Nephron progenitor cell (in vitro differentiated cells): ENCODE results near the gene CDON.

ENCODE experiments used
- DNase-seq: peaks from one replicate; pipeline ENCODE4 v3.0.0; 2021
- H3K27ac Mint-ChIP-seq: 2 replicates; pipeline ENCODE4 v1.8.0; 2021; ENCODE audit warnings: mild to moderate bottlenecking, moderate library complexity, mixed read lengths
- H3K27me3 Mint-ChIP-seq: 2 replicates; pipeline ENCODE4 v1.8.0; 2021; ENCODE audit warnings: mild to moderate bottlenecking, low read depth, mixed read lengths; ENCODE audit not compliant: poor library complexity
- H3K36me3 Mint-ChIP-seq: 2 replicates; pipeline ENCODE4 v1.8.0; 2021; ENCODE audit warnings: low read depth, mixed read lengths
- H3K4me1 Mint-ChIP-seq: 2 replicates; pipeline ENCODE4 v1.8.0; 2021; ENCODE audit warnings: mixed read lengths
- H3K4me3 Mint-ChIP-seq: 2 replicates; pipeline ENCODE4 v1.8.0; 2021; ENCODE audit warnings: mild to moderate bottlenecking, moderate library complexity, mixed read lengths
- H3K9me3 Mint-ChIP-seq: 2 replicates; pipeline ENCODE4 v1.8.0; 2021; ENCODE audit warnings: mild to moderate bottlenecking, moderate library complexity, mixed read lengths
- TF ChIP-seq, protein P1 (sequence below): fragments of 200-600 bp; sonication (generic); IDR thresholded peaks from 2 replicates; pipeline ENCODE4 v1.5.0; 2021; ENCODE audit warnings: antibody characterized with exemption

CDON gene

DNA sequence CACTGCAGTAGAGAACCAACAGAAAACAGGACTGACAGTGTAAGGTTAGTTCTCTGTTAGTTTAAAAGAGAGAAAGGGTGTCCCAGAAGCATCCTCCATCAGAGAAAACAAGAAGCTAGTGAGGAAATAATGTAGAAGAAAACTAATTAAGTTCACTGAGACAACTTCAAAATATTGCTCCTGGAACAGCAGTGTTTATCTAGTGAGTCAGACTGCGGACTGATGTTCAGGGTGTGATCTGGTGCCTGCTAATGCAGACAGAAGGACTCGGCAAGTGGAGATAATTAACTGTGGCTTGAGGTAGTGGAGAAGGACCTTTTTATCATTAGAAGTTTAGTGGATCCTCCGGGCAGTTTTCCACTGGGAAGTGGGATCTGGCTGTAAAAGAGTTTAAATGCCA lies 55.4 kb downstream of the CDON start:
- H3K27me3 Mint-ChIP-seq: no peaks in the 10 kb centered on the region
- H3K4me1 Mint-ChIP-seq: peaks cover 21% of the 10 kb centered on the region
- no peak overlapping the region for H3K4me3 Mint-ChIP-seq
- peak overlapping the region; percentile 82 for H3K27ac Mint-ChIP-seq
- TF ChIP-seq, protein P1, sequence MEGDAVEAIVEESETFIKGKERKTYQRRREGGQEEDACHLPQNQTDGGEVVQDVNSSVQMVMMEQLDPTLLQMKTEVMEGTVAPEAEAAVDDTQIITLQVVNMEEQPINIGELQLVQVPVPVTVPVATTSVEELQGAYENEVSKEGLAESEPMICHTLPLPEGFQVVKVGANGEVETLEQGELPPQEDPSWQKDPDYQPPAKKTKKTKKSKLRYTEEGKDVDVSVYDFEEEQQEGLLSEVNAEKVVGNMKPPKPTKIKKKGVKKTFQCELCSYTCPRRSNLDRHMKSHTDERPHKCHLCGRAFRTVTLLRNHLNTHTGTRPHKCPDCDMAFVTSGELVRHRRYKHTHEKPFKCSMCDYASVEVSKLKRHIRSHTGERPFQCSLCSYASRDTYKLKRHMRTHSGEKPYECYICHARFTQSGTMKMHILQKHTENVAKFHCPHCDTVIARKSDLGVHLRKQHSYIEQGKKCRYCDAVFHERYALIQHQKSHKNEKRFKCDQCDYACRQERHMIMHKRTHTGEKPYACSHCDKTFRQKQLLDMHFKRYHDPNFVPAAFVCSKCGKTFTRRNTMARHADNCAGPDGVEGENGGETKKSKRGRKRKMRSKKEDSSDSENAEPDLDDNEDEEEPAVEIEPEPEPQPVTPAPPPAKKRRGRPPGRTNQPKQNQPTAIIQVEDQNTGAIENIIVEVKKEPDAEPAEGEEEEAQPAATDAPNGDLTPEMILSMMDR: no peak
- H3K9me3 Mint-ChIP-seq: no peaks in the 10 kb centered on the region
- no peak for DNase-seq
- H3K36me3 Mint-ChIP-seq: peaks cover 64% of the 10 kb centered on the region

DNA sequence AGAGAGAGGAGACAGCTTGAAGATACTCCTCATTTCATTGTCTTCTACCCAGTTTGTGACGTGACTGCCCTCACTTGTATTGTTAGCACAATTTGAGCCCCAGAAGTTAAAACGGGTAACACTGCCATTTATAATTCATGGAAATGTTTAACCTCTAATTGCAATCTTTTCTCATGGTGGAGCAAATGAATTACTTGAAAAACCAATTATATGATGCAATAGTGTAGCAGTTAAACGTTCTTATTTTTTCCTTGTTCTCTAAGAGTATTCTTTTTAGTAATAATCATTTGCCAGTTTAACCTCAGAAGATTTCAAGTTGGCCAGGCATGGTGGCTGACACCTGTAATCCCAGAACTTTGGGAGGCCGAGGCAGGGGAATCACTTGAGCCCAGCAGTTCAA lies 56.6 kb downstream of the CDON start:
- peaks cover 2% of the 10 kb centered on the region for H3K27me3 Mint-ChIP-seq
- TF ChIP-seq, protein P1: no peak
- peaks cover 21% of the 10 kb centered on the region for H3K4me1 Mint-ChIP-seq
- H3K4me3 Mint-ChIP-seq: no peak overlapping the region
- H3K36me3 Mint-ChIP-seq: peaks cover 70% of the 10 kb centered on the region
- H3K9me3 Mint-ChIP-seq: no peaks in the 10 kb centered on the region
- DNase-seq: no peak
- H3K27ac Mint-ChIP-seq: no peak overlapping the region

DNA sequence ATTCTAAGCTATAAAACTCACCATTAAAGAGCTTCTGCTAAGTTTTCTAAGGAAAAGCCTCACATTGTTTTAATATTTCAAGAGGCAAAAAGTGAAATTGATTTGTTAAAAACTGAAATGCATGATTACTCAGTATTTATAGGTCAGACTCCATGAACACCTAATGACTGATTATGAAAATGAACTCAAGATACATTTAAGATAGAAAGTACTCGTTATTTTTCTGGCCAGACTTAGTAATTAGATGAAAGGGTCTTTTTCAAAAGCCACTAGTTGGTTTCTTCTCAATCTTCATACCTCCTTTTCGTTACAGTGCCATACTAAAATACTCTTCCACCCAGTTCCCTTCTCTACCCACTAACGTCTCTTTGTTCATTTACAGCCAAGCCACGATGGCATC lies 60.5 kb downstream of the CDON start:
- no peak for DNase-seq
- H3K36me3 Mint-ChIP-seq: peaks cover 98% of the 10 kb centered on the region
- H3K4me1 Mint-ChIP-seq: peaks cover 12% of the 10 kb centered on the region
- H3K4me3 Mint-ChIP-seq: no peak overlapping the region
- H3K9me3 Mint-ChIP-seq: peaks cover 5% of the 10 kb centered on the region
- no peak overlapping the region for H3K27ac Mint-ChIP-seq
- TF ChIP-seq, protein P1: no peak
- peaks cover 3% of the 10 kb centered on the region for H3K27me3 Mint-ChIP-seq

DNA sequence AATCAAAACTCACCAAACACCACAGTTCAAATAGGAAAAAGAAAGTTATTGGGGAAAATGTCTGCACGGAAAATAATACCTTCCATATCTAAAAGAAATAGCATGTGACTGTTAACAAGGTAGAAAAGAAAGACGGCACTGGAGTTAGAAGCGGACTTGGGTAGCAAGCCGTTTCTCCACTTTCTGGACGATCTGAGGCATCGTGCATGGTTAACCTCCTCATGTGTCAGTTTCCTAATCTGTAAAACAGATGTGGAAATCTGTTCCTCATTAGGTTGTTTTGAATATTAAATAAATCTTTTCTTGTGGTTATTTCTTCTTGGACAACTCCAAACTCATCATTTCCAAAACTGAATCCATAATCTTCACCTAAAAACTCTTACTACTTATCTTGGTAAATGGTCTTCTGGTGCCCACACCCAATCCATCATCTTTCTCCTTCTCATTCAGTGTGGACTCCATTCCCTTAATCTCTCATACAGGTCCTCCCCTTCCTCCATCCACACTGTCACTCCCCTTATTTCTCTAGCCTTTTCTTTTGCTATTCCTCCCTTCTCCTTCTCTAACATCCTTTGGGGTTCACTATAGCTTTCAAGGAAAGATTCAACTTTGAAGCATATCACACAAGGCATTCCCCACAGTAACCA lies 63.3 kb downstream of the CDON start:
- Mint-ChIP-seq H3K27ac (no peak overlapping the region), H3K4me1 (peaks cover 14% of the 10 kb centered on the region), H3K27me3 (peaks cover 3% of the 10 kb centered on the region), H3K9me3 (peaks cover 5% of the 10 kb centered on the region), H3K4me3 (no peak overlapping the region), H3K36me3 (peaks cover 98% of the 10 kb centered on the region)
- no peak for DNase-seq
- TF ChIP-seq, protein P1: no peak

DNA sequence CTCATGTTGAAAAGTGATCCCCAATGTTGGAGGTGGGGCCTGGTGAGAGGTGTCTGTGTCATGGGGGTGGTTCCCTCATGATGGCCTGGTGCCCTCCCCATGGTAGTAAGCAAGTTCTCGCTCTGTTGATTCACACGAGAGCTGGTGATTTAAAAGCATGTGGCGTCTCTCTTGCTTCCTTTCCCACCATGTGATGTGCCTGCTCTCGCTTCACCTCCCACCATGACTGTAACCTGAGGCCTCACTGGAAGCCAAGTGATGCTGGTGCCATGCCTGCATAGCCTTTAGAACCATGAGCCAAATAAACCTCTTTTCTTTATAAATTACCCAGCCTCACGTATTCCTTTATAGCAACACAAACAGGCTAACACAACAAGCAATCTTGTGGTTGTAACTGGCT lies 64.4 kb downstream of the CDON start:
- Mint-ChIP-seq H3K36me3 (peaks cover 97% of the 10 kb centered on the region), H3K27ac (no peak overlapping the region), H3K9me3 (peaks cover 5% of the 10 kb centered on the region), H3K4me3 (no peak overlapping the region), H3K27me3 (peaks cover 3% of the 10 kb centered on the region), H3K4me1 (peaks cover 21% of the 10 kb centered on the region)
- DNase-seq: no peak
- TF ChIP-seq, protein P1: no peak

DNA sequence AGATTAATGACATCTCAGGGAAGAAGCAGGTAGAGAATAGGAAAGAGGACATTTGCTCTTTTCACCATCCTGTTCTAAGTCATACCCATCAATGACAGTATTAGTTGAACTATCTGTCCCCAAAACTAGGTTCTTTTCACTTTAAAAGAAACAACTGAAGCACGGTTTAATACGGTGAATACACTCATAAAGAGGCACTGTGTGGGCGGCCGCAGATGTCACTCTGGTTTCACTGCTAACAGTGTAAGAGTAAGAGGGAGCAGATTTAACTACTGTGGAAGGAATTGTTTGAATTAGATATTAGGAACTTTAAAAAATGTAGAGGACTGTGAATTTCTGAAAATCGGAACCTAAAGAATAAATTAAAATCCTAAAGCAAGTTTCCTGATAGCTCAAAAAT lies 67.4 kb downstream of the CDON start:
- Mint-ChIP-seq H3K4me3 (no peak overlapping the region), H3K36me3 (peaks cover 93% of the 10 kb centered on the region), H3K27ac (peak overlapping the region; percentile 65), H3K9me3 (peaks cover 5% of the 10 kb centered on the region), H3K27me3 (no peaks in the 10 kb centered on the region), H3K4me1 (peaks cover 26% of the 10 kb centered on the region)
- no peak for DNase-seq
- TF ChIP-seq, protein P1: no peak
